GM19438 (cell line): ENCODE data around the gene MATN1.
"Not testable (repeated sequence)": the region's sequence is repeated elsewhere in the genome, so short reads cannot be mapped to it uniquely, and the experiment has no call there.

ENCODE experiments used
- ATAC-seq: cut with Tn5 transposase; IDR thresholded peaks from one replicate; pipeline ENCODE4 v1.9.1; 2021; ENCODE audit warnings: low read depth; ENCODE audit not compliant: unreplicated experiment

The MATN1 gene

DNA sequence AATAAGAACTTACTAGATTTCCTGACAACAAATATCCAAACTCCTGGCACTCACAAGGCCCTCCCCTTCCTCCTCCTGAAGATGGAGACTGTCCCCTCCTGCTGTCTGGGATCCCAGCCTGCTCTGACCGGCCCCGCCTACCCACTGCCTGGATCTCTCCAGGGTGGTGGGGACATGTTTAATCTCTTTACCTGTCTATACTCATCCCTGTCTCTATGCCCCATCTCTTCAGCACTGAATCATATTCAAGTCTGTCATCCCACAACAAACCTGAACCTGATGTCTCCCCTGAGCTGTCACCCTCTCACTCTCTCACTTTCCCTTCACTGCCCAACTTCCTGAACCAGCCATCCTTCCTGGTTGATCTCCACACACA, 22.1 kb downstream of the MATN1 start:
- ATAC-seq = no peak

DNA sequence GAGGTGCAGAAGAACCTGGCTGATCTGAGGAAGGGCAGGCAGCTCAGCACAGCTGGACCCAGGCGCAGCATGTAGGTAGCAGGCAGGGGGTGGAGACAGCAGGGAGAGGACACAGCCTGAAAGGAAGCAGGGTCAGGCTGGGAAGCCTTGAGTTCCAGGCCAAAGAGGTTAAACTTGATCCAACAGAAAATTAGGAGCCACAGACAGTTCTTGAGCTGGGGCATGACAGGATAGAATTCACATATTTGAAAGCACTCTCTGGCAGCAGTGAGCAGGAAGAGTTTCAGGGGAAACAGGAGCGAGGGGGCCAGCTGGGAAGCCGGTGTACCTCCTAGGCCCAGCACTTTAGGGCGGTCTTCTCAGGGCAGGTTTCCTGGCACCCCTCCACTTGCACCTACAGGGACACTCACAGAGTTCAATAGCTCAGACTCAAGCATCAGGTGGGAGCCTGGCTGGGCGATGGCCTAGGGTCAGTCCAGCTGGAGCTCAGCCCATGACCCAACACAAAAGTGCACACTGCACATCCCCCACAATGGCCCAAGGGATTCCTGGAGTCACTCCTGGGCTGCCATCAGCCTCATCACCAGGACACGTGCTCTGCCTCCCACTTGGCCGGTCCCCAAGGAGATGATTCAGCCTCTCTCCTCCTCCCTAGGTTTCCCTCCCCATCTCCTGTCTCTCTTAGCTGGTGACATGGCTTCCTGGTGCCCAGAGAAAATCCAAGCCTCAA, 22.7 kb downstream of the MATN1 start:
- ATAC-seq = no peak

DNA sequence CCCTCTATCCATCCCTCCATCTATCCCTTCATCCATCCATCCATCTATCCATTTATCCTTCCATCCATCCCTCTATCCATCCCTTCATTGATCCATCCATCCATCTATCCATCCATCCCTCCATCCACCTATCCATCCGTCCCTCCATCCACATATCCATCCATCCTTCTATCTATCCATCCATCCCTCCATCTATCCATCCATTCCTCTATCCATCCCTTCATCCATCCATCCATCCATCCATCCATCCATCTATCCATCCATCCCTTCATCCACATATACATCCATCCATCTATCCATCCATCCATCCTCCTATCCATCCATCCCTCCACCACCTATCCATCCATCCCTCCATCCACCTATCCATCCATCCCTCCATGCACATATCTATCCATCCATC, 23.6 kb downstream of the MATN1 start:
- ATAC-seq = no peak

DNA sequence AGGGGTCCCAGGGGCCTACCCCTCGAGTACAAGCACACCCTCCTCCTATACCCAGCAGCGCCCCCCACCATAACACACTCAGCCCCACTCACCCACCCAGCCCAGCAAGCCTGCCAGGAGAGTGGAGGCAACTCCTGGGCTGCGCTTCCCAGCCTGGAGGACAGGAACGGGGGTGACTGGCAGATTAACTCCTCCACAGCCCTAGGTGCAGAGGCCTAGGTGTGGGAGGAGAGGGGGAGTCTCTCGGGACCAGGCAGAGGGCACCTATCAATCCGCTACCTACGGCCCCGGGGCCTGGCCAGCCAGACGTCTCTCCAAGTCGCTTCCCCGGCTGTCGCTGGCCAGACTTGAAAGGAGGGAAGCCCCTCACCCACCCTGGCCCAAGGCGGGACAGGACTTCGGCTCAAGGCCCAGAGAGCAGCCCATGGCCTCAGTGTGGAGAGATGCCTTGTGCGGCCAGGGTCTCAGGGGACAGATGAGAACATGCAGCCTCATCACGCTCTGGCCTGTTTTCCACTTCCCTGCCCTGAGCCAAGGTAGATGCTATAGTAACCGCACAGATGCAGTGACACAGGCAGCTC, 24.9 kb downstream of the MATN1 start:
- no peak for ATAC-seq

DNA sequence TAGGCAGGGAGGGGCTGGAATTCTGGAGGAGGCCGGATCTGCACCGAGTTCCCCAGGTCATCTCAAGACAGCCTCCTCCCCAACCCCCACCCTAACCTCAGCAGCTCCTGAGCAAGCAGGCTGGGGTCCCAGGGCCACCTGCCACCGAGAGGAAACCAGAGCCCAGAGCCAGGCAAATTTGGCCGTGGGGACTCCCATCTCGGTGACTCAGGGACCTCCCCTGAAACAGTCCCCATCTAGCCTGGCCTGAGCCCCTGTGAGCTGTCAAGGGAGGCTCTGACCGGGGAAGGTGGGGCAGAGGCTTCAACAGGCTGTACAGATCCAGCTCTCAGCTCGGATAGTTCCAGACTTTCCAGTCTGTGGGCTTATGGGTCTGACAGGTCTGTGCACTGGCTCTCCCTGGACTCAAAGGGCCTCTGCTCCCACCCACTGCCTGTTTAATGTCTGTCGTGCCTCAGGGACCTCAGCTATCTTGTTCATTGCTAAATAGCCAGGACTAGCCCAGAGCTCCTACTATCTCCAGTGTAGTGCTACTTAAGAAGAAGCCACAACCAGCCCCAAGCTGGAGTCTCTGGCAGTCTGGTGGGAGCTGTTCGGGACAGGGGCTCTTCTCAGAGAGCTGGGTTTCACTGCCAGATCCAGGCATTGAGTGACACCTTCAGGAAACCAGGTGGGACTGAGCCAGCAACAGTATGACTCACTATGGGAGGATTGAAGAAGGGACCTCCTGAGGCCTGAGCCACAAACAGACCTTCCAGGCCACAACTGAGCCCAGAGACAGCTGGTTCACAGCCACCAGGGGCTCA, 25.6 kb downstream of the MATN1 start:
- ATAC-seq = no peak

DNA sequence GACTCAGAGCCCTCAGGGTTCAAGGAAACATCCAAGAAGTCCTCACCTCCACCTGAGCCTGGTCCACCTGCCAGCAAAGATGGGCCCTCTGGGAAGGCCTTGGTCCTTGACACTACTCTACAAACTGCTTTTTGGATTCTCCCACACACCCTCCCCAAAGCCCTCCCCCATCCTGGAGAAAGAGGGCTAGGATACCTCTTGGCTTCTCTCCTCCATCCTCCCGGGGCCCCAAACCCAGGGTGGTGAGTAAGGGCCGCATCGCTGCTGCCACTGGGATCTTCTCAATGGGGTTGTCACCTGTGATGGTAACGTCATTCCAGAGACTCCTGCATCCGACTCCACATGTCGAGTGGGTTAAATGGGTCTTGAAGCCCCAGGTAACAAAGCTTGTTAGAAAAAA, 26.6 kb downstream of the MATN1 start:
- ATAC-seq = no peak

DNA sequence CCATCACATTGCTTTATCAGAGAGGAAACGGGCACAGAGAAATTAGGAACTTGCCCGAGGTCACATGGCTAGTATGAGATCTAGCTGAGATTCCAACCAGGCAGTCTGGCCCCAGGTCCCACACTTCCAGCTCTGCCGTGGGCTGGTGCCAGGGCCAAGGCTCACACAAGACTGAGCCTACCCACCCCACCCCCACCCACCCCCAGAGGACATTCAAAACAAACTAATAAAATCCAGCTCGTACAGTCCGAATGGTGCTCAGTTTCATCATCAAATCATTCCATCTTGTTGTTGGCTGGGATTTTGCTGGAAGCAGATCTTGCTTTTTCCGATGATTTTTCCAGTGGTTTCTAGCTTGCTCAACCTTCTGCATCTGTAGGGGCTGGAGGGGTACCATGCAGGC, 27.9 kb downstream of the MATN1 start:
- ATAC-seq = no peak

DNA sequence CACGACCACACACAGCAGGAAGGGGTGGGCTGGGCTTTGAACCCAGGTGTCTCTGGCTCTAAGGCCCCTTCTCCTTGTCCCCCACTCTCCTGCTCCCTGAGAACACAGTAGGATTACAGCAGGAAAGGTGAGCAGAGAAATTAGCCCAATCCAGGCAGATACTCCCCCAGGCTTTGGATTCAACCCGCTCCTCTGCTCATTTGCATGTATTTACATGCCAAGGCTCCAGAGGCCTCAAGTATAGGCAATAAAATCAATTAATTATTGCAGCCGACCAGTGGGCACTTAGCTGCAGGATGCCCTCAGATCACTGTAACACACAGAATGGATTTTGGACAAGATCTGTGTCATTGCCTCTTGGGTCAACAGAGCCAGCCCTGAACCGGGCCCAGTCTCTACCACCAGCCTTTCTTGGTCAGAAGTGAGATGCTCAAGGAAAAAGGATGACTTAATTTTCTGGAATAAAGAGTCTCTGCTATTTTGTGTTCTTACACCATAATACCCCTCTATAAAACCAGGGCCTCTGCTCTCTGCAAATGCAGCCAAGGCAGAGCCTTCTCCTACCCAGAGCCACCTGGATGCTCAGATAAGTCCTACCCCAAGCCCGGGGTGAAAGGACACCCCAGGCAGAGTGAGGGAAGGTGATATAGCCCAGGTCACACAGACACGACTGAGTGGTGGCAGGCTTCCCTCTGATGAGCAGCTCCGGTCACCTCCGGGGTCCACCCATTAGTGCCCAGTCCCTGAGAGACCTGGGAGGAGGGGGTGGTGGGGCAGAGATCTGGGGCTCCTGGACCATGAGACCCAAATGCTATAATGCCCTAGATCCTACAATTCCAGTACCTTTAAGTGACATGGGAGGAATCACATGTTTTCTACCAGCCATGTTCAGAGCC, 28.9 kb downstream of the MATN1 start:
- no peak for ATAC-seq

DNA sequence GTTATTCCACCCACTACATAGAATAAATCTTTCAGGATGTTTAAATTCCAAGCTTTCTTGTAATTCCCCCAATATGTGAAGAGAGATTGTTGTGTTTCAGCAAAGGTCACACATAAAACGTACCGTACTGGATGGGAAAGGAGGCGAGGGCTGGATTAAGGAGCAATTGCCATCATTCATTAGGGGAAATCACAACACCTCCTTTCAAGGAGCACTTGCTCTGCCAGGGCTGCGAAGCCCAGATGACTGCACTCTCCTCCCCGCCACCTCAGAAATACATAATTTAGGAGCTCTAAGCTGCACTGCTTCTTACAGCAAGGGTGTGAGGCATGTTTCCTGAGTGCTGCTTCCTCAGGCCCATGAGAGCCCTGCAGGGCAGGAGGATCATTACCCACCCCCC, 29.6 kb downstream of the MATN1 start:
- ATAC-seq = no peak

DNA sequence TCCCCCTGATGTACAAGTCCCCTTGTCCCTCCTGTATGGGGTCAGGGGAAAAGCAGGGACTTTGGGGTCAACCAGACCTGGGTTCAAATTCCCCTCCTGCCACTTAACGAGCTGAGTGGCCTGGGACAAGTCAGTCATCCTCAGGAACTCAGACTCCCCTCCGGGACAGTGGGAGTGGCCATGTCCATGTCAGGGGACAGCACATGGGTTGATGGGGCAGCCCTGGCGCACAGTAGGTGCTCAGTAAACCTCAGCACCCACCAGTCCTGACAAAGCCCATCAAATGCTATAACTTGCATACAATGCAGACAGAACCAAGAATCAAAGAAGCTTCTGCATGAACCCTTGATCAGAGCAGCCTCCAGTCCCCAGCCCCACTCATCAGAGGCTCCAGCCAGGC, 30.0 kb downstream of the MATN1 start:
- no peak for ATAC-seq

DNA sequence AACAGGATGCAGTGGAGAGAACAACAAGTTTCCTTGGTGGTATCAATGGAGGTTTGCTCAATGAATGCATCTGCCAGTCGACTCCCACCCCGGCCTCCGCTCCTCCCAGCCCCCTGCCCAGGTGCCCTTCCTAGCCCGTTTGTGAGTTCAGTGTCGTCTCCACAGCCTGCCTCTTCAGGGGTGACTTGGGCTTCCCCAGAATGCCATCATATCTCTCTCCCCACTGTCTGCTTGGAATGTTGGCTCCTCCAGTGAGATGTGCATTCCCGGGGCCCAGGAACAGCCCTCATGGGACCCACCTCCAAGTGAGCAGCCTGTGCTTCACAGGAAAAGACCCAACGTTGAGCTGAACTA, 30.5 kb downstream of the MATN1 start:
- no peak for ATAC-seq

DNA sequence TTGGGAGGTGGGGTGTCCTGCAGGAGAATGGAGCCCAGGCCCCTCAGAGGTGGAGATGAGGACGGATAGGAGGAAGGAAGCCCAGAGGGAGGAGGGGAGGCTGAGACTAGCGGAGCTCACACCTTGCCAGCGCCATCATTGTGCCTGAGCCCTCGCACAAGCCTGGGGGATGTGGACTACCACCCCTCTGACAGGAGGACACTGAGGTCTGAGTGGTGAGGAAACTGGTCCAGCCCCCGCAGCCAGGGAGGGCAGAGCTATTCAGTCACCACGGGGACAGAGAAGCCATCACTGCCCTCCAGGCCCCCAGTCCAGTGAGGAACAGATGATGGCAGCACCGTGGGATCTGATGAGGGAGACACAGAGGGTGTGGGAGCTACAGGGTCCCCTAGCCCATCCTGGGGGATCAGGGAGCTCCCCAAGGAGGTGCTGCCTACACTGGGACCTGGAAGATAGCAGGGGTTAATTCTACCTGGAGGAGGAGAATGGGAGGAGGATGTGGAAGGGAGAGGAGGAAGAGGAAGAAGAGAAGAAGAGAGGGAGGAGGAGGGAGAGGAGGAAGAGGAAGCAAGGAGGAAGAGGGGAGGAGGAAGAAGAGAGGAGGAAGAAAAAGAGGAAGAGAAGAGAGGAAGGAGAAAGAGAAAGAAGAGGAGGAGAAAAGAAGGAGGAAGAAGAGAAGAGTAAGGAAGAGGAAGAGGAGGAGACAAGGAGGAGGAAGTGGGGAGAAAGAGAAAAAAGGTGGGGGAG, 31.0 kb downstream of the MATN1 start:
- ATAC-seq = no peak

DNA sequence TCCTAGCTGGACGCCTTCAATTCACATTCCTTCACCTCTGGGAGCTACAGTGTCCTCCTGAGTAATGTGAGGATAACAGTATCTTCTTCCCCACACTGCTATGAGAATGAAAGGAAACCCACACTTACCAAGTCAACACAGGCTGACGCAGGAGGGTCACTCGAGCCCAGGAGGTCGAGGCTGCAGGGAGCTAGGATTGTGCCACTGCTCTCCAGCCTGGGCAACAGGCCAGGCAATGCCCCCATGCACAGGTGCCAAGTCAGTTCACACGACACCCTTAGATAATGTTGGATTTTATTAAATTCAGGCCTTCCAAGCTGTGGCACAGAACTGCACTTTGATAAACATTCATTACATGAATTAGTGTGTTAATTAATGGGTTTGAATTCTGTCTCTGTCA, 31.9 kb downstream of the MATN1 start:
- ATAC-seq = no peak

DNA sequence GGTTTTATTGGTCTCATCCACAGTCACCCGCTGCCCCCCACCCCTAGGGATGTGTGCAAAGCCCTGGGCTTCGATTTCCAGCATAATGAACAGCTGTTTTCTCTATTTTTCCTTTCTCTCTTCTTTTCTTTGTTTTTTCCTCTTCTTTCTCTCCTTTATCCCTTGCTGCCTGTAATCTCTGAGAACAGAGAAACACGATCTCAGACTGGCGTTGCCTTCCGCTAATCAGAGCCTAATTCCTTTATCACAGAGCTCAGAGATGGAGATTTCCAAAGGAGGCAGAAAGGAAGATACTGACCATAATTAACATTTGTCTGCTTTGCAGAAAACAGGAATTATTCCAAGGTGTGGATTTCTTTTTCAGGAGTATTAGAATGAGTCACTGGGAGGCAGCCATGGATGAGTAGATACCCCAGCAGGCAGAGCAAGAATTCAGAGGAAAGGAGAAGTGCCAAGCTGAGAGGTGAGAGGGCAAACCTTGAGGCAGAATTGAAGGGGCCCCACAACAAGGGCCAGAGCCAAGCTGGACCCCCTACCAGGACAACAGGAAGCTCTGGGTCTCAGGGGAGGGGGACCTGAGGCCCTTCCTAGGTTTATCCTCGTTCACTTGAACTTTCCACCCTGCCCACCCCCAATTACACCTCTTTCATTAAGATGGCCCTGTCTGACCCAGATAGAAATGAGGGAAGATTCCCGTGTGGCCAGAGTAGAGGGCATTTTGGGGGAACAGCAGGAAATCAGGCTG, 33.3 kb downstream of the MATN1 start:
- no peak for ATAC-seq

DNA sequence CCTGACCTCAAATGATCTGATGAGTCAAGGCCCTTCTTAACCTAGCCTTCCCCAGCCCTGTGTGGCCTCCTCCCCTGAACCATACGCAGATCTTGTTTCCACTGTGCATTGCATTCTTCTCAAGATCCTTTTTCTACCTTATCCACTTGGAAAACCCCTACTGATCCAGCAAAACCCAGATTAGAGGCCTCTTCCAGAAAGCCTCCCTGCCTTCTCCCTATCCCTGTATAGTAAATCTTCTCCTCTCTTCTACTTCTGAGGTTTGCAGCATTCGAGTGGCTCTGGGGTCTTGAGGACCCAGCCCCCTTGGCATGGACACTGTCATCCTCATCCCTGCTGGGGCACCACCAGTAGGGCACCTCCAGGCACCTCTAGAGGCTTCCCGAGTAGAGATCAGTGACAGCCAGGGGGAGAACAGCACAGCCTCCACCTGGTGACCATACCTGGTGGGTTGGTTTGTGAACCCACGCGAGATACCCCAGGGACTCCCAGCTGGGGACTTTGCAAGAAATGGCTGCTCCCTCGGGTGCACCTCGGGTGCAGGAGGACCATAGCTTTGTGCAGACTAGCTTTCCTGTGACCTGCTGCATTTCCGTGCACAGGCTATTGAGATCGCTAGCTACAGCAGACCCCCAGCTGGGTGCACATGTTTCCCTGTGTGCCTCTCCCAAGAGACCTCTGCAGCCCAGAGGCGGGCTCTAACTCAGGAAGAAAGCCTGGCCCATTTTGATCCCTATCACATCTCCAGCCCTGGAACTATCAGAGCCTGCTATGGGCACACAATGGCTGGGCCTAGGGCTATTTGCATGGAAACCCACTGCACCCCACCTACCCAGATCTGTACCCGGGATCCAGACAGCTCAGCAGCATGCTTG, 34.2 kb downstream of the MATN1 start:
- ATAC-seq = no peak

DNA sequence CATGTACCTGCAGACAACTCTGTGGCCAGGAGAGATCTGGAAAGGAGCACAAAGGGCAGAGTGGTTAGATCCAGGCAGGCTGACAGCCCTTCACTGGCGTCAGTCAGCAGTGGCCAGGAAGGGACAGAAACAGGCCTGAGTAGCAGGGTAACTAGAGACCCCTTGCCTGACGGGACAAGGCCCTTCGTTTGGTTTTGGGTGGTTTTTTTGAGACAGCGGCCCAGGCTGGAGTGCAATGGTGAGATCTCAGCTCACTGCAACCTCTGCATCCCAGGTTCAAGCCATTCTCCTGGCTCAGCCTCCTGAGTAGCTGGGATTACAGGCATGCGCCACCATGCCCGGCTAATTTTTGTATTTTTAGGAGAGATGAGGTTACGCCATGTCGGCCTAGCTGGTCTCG, 34.9 kb downstream of the MATN1 start:
- not testable (repeated sequence) for ATAC-seq

DNA sequence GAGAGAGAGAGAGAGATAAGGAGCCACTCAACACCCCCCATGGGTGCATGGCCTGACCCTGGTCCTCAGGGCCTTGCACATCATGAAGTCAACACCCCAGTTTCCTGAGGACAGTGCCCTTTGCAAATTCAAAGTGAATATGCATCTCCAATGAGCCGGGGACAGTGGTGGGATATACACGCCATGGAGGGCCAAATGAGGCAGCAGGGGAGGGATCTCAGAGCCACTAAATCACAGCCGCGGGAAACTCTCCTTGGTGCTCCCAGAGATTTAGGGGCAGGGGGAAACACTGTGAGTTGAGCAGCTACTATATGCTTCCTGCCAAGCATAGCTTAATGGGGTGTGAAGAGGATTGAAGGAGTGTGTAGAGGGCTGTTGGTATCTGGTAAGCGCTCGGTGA, 35.5 kb downstream of the MATN1 start:
- ATAC-seq = no peak

DNA sequence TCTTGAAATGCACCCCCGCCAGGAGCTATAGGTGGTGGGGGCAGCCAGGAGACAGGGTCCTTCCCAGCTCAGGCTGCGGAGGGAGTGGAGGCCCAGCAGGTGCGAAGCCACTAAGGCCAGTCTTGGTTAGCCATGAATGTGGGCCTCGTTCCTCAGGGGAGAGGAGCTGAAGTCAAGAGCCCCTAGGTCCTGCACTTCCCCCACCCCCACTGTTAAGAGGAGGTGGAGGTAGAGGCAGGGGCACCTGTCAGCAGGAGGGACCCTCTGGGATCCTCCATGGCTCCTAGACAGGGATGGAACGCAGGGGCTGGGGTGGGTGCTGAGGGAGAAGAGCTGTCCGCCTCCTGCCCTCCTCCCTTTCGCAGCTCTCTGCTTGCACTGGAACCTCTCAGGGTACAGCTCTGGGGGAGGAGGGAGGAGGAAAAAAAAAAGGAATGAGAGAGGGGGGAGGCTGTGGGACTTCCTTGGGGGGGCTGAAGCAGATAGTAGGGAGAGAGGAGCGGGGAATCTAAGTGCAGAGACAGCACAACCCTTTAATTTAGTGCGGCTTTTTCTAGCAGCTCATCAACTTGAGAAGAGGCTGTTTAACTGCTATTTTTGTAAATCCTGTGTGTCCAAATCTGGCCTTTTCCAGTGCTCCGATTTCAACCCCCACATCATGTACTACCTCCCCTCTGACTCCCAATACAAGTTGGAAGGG, 37.0 kb downstream of the MATN1 start:
- no peak for ATAC-seq
